Panc1 (cell line): ENCODE measurements around the gene ITGA11. TPM values are rescaled to one million over a fixed set of nuclear protein-coding genes. Genes with fewer than 3 reads are reported as not detected.

Source experiments
- ATAC-seq: fragments of 200-7000 bp; cut with Tn5 transposase; 2 replicates; pipeline ENCODE4 v1.9.1; 2020; ENCODE audit warnings: mild to moderate bottlenecking, moderate library complexity
- BruUV-seq: library from RNA; stranded (reverse); fragments of 400-500 nt; replicated peaks from 2 replicates; lab custom pipeline; 2021; lab: Mats Ljungman, UMichigan
- CTCF ChIA-PET: fragments of 300-600 bp; sonication (Branson Sonifier 250); formaldehyde crosslinking; loops from one replicate; lab custom pipeline; 2022; ENCODE audit warnings: antibody characterized with exemption; lab: Charles Lee
- POLR2A ChIA-PET: fragments of 300-600 bp; sonication (Branson Sonifier 250); formaldehyde crosslinking; loops from one replicate; lab custom pipeline; 2022; ENCODE audit warnings: antibody characterized with exemption; lab: Charles Lee
- DNase-seq: peaks from one replicate; pipeline ENCODE4 v3.0.0-alpha.2; 2010; ENCODE audit warnings: low read depth, low spot score
- H3K27ac ChIP-seq: 2 replicates; pipeline ENCODE4 v1.5.1; 2011; ENCODE audit warnings: mild to moderate bottlenecking, low read length, inconsistent platforms
- H3K27me3 ChIP-seq: fragments of 200-500 bp; sonication (Bioruptor generic); 2 replicates; pipeline ENCODE4 v1.6.0; 2014; ENCODE audit warnings: low read length, inconsistent platforms; ENCODE audit not compliant: control insufficient read depth, insufficient read depth
- H3K36me3 ChIP-seq: fragments of 200-500 bp; sonication (Bioruptor generic); 2 replicates; pipeline ENCODE4 v1.5.1; 2014; ENCODE audit warnings: inconsistent platforms, mild to moderate bottlenecking, low read length, moderate library complexity; ENCODE audit not compliant: control insufficient read depth, insufficient read depth
- H3K4me1 ChIP-seq: 2 replicates; pipeline ENCODE4 v1.5.1; 2011; ENCODE audit warnings: inconsistent platforms, mild to moderate bottlenecking, low read length, moderate library complexity; ENCODE audit not compliant: control insufficient read depth, insufficient read depth
- H3K4me3 ChIP-seq, 2 experiments: 2 replicates each; pipeline ENCODE4 v1.5.1; 2011 to 2012; ENCODE audit warnings: low read depth in 2 of 2, low read length in 2 of 2, mild to moderate bottlenecking in 2 of 2, inconsistent platforms in 1 of 2, moderate library complexity in 1 of 2
- H3K9me3 ChIP-seq: fragments of 200-500 bp; sonication (Bioruptor generic); 2 replicates; pipeline ENCODE4 v1.5.1; 2014; ENCODE audit warnings: low read depth, mild to moderate bottlenecking, inconsistent platforms, low read length, moderate library complexity; ENCODE audit not compliant: control insufficient read depth, insufficient read depth
- CTCF ChIP-seq: fragments of 450-650 bp; IDR thresholded peaks from 2 replicates; pipeline ENCODE4 v1.5.1; 2017; ENCODE audit warnings: mild to moderate bottlenecking
- POLR2AphosphoS5 ChIP-seq: IDR thresholded peaks from 2 replicates; pipeline ENCODE4 v1.6.1; 2012; ENCODE audit warnings: mild to moderate bottlenecking, low read depth, low read length, moderate library complexity
- REST ChIP-seq, 2 experiments: IDR thresholded peaks; 2 replicates each; pipeline ENCODE4 v1.6.1; 2011 to 2012; ENCODE audit warnings: low read depth in 2 of 2, control low read depth in 1 of 2, low read length in 1 of 2, mild to moderate bottlenecking in 1 of 2, moderate library complexity in 1 of 2; ENCODE audit not compliant: insufficient read depth in 1 of 2
- SIN3A ChIP-seq: IDR thresholded peaks from 2 replicates; pipeline ENCODE4 v1.6.1; 2012; ENCODE audit warnings: low read depth, mild to moderate bottlenecking, low read length, moderate library complexity, borderline replicate concordance; ENCODE audit not compliant: insufficient read depth
- TCF7L2 ChIP-seq: IDR thresholded peaks from 2 replicates; pipeline ENCODE4 v1.6.1; 2011; ENCODE audit warnings: mild to moderate bottlenecking, low read depth, low read length, inconsistent platforms
- in situ Hi-C: cut with HindIII; loops from 2 replicates; pipeline ENCODE4 v1.10.0; 2016; ENCODE audit warnings: low sequenced_read_pairs, low pct_unique_long_range_greater_than_20kb
- intact Hi-C: fragments of 100-400 bp; cut with micrococcal nuclease; formaldehyde crosslinking; loops from one replicate; pipeline ENCODE4 v1.10.0; 2022; ENCODE audit not compliant: unreplicated experiment
- total RNA-seq: library from RNA; stranded (reverse); gene quantifications from one replicate; pipeline ENCODE4 v1.2.1, GENCODE V29; 2021; ENCODE audit not compliant: unreplicated experiment

The ITGA11 gene
- total RNA-seq, 1 experiment from 2014 or later = 0.28 TPM

- H3K36me3 ChIP-seq = no peaks in the 10 kb centered on the region
- no peak overlapping the region for H3K4me3 ChIP-seq
- intact Hi-C loops (no loop called here), in situ Hi-C loops (no loop called here)
- POLR2A ChIA-PET = no interaction called here
- no peak for DNase-seq
- H3K9me3 ChIP-seq = no peaks in the 10 kb centered on the region
- TF ChIP-seq TCF7L2 (no peak), POLR2AphosphoS5 (no peak), SIN3A (no peak), CTCF (no peak), REST (IDR thresholded peaks at IDR 0.05; ENCODE audit: insufficient read depth in 1 of 2, low read depth in 2 of 2, low read length in 1 of 2) (no peak)
- no peak for ATAC-seq
- CTCF ChIA-PET = no interaction called here
- peaks cover 3% of the 10 kb centered on the region; the same call in 1 of the 2 replicates for H3K4me1 ChIP-seq
- no peaks in the 10 kb centered on the region for H3K27me3 ChIP-seq
- H3K27ac ChIP-seq = no peak overlapping the region
- BruUV-seq = no TSS peak
Measured at GRCh38 chr15:68349151-68349550, 82.8 kb downstream of the ITGA11 start.

- H3K9me3 ChIP-seq = no peaks in the 10 kb centered on the region
- H3K27ac ChIP-seq = no peak overlapping the region
- DNase-seq (no peak), ATAC-seq (no peak)
- H3K4me1 ChIP-seq = peaks cover 3% of the 10 kb centered on the region; the same call in 1 of the 2 replicates
- ChIA-PET CTCF (no interaction called here), POLR2A (no interaction called here)
- no TSS peak for BruUV-seq
- no peaks in the 10 kb centered on the region for H3K27me3 ChIP-seq
- TF ChIP-seq TCF7L2 = no peak
- TF ChIP-seq POLR2AphosphoS5 = no peak
- no peak for TF ChIP-seq SIN3A
- TF ChIP-seq CTCF = no peak
- TF ChIP-seq REST (IDR thresholded peaks at IDR 0.05; ENCODE audit: insufficient read depth in 1 of 2, low read depth in 2 of 2, low read length in 1 of 2) = no peak
- in situ Hi-C loops (no loop called here), intact Hi-C loops (no loop called here)
- H3K36me3 ChIP-seq = no peaks in the 10 kb centered on the region
- H3K4me3 ChIP-seq = no peak overlapping the region
Measured at GRCh38 chr15:68348606-68349005, 83.4 kb downstream of the ITGA11 start.
